WTC11 (cell line): ENCODE results near the gene SYK. TPM values are rescaled to one million over a fixed set of nuclear protein-coding genes. Genes with fewer than 3 reads are reported as not detected.

Experiments used
- ATAC-seq: fragments of 200-7000 bp; cut with Tn5 transposase; 2 replicates; pipeline ENCODE4 v1.10.0; 2021; ENCODE audit warnings: mild to moderate bottlenecking, moderate library complexity
- CTCF ChIA-PET: fragments of 300-600 bp; sonication (Branson Sonifier 250); formaldehyde crosslinking; loops from one replicate; lab custom pipeline; 2021; ENCODE audit warnings: antibody characterized with exemption; lab: Charles Lee
- POLR2A ChIA-PET: fragments of 350-600 bp; sonication (Branson Sonifier 250); formaldehyde crosslinking; loops from one replicate; lab custom pipeline; 2021; ENCODE audit warnings: antibody characterized with exemption; lab: Charles Lee
- DNase-seq: peaks from one replicate; pipeline ENCODE4 v3.0.0; 2021; ENCODE audit warnings: low spot score
- H3K27ac Mint-ChIP-seq: 2 replicates; pipeline ENCODE4 v1.8.0; 2021; ENCODE audit warnings: mixed read lengths
- H3K27me3 Mint-ChIP-seq: 2 replicates; pipeline ENCODE4 v1.8.0; 2021; ENCODE audit warnings: low read depth, mild to moderate bottlenecking, moderate library complexity, mixed read lengths
- H3K36me3 Mint-ChIP-seq: 2 replicates; pipeline ENCODE4 v1.8.0; 2021; ENCODE audit warnings: mixed read lengths
- H3K4me1 Mint-ChIP-seq: 2 replicates; pipeline ENCODE4 v1.8.0; 2022; ENCODE audit warnings: mixed read lengths
- H3K4me3 Mint-ChIP-seq: 2 replicates; pipeline ENCODE4 v1.8.0; 2021; ENCODE audit warnings: mild to moderate bottlenecking, moderate library complexity, mixed read lengths
- H3K9me3 Mint-ChIP-seq: 2 replicates; pipeline ENCODE4 v1.8.0; 2021; ENCODE audit warnings: mixed read lengths
- ATF1 ChIP-seq: sonication (generic); formaldehyde crosslinking; IDR thresholded peaks from 2 replicates; pipeline ENCODE4 v1.8.1; 2023; ENCODE audit warnings: mild to moderate bottlenecking, moderate library complexity, missing genetic modification reagents
- ELF4 ChIP-seq: sonication (generic); formaldehyde crosslinking; IDR thresholded peaks from 2 replicates; pipeline ENCODE4 v1.8.1; 2022; ENCODE audit warnings: low read depth, mild to moderate bottlenecking, moderate library complexity, missing genetic modification reagents
- EMX1 ChIP-seq: fragments of 250-450 bp; sonication (Bioruptor Pico); IDR thresholded peaks from 2 replicates; pipeline ENCODE4 v1.8.0; 2021; ENCODE audit warnings: mild to moderate bottlenecking
- ETV6 ChIP-seq: sonication (generic); formaldehyde crosslinking; IDR thresholded peaks from 2 replicates; pipeline ENCODE4 v1.8.1; 2022; ENCODE audit warnings: mild to moderate bottlenecking, missing genetic modification reagents
- FOXK1 ChIP-seq: sonication (generic); formaldehyde crosslinking; IDR thresholded peaks from 2 replicates; pipeline ENCODE4 v1.8.0; 2022; ENCODE audit warnings: mild to moderate bottlenecking, moderate library complexity, missing genetic modification reagents
- FOXP1 ChIP-seq: sonication (generic); formaldehyde crosslinking; IDR thresholded peaks from 2 replicates; pipeline ENCODE4 v1.8.0; 2022; ENCODE audit warnings: missing genetic modification reagents, mild to moderate bottlenecking, moderate library complexity, borderline replicate concordance
- GABPB1 ChIP-seq: sonication (generic); formaldehyde crosslinking; IDR thresholded peaks from 2 replicates; pipeline ENCODE4 v1.8.1; 2023; ENCODE audit warnings: mild to moderate bottlenecking, missing genetic modification reagents
- JUN ChIP-seq: sonication (generic); formaldehyde crosslinking; IDR thresholded peaks from 2 replicates; pipeline ENCODE4 v1.8.0; 2023; ENCODE audit warnings: mild to moderate bottlenecking, missing genetic modification reagents
- KAT7 ChIP-seq: sonication (generic); formaldehyde crosslinking; IDR thresholded peaks from 2 replicates; pipeline ENCODE4 v1.8.1; 2023; ENCODE audit warnings: missing genetic modification reagents, mild to moderate bottlenecking, borderline replicate concordance
- NFATC4 ChIP-seq: fragments of 250-450 bp; sonication (Bioruptor Pico); IDR thresholded peaks from 2 replicates; pipeline ENCODE4 v1.9.0; 2021; ENCODE audit warnings: mild to moderate bottlenecking
- NR3C1 ChIP-seq: sonication (generic); formaldehyde crosslinking; conservative IDR thresholded peaks from 2 replicates; pipeline ENCODE4 v1.8.1; 2023; ENCODE audit warnings: low read depth, mild to moderate bottlenecking, missing genetic modification reagents
- SMAD3 ChIP-seq: sonication (generic); formaldehyde crosslinking; IDR thresholded peaks from 2 replicates; pipeline ENCODE4 v1.8.0; 2022; ENCODE audit warnings: missing genetic modification reagents, mild to moderate bottlenecking, borderline replicate concordance
- SOX15 ChIP-seq: fragments of 250-450 bp; sonication (Bioruptor Pico); IDR thresholded peaks from 2 replicates; pipeline ENCODE4 v1.9.0; 2021; ENCODE audit warnings: mild to moderate bottlenecking
- ZNF138 ChIP-seq: sonication (generic); formaldehyde crosslinking; conservative IDR thresholded peaks from 2 replicates; pipeline ENCODE4 v1.8.1; 2022; ENCODE audit warnings: mild to moderate bottlenecking, moderate library complexity, missing genetic modification reagents
- ZNF396 ChIP-seq: fragments of 250-450 bp; sonication (Bioruptor Pico); IDR thresholded peaks from 2 replicates; pipeline ENCODE4 v1.8.0; 2021; ENCODE audit warnings: mild to moderate bottlenecking, moderate library complexity, borderline replicate concordance
- ZNF423 ChIP-seq: fragments of 250-450 bp; sonication (Bioruptor Pico); IDR thresholded peaks from 2 replicates; pipeline ENCODE4 v2.1.2; 2022; ENCODE audit warnings: mild to moderate bottlenecking, moderate library complexity
- total RNA-seq: library from RNA; stranded (reverse); gene quantifications from 3 replicates; pipeline ENCODE4 v1.2.3, GENCODE V29; 2021
- TF ChIP-seq, protein P1 (sequence below): sonication (generic); formaldehyde crosslinking; IDR thresholded peaks from 2 replicates; pipeline ENCODE4 v1.8.1; 2022; ENCODE audit warnings: mild to moderate bottlenecking, missing genetic modification reagents, moderate library complexity, borderline replicate concordance
- TF ChIP-seq, protein P2 (sequence below): sonication (generic); formaldehyde crosslinking; IDR thresholded peaks from 2 replicates; pipeline ENCODE4 v1.8.0; 2022; ENCODE audit warnings: mild to moderate bottlenecking, missing genetic modification reagents
- TF ChIP-seq, protein P3 (sequence below): sonication (generic); formaldehyde crosslinking; IDR thresholded peaks from 2 replicates; pipeline ENCODE4 v1.8.0; 2022; ENCODE audit warnings: mild to moderate bottlenecking, missing genetic modification reagents
- TF ChIP-seq, protein P4 (sequence below): sonication (generic); formaldehyde crosslinking; IDR thresholded peaks from 2 replicates; pipeline ENCODE4 v1.8.0; 2022; ENCODE audit warnings: mild to moderate bottlenecking, missing genetic modification reagents
- TF ChIP-seq, protein P5 (sequence below): sonication (generic); formaldehyde crosslinking; IDR thresholded peaks from 2 replicates; pipeline ENCODE4 v1.8.1; 2022; ENCODE audit warnings: low read depth, missing genetic modification reagents, borderline replicate concordance
- TF ChIP-seq, protein P6 (sequence below): sonication (generic); formaldehyde crosslinking; IDR thresholded peaks from 2 replicates; pipeline ENCODE4 v1.8.1; 2023; ENCODE audit warnings: mild to moderate bottlenecking, missing genetic modification reagents
- TF ChIP-seq, protein P7 (sequence below): fragments of 250-450 bp; sonication (Bioruptor Pico); IDR thresholded peaks from 2 replicates; pipeline ENCODE4 v1.8.0; 2021; ENCODE audit warnings: mild to moderate bottlenecking

Gene SYK
- total RNA-seq, 1 experiment from 2014 or later = 7.4 TPM

DNA sequence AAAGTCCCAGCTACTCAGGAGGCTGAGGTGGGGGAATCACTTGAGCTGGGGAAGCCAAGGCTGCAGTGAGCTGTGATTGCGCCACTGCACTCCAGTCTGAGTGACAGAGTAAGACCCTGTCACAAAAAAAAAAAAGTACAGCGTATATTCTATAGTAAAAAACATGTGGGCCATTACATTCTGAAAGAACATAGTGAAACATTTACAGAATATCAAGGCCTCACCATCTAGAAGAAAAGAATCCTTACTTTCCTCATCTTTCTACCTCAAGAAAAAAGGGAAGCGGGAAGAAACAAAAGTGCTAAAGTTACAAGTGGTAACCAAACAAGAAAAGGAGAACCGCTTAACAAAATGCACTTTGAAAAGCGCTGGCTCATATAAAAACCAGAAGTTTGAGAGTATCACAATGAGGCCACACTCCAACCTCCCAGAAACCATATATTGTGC lies 5.7 kb upstream of the SYK start:
- POLR2A ChIA-PET = no interaction called here
- H3K27ac Mint-ChIP-seq = no peak overlapping the region
- H3K4me1 Mint-ChIP-seq = peaks cover 7% of the 10 kb centered on the region
- CTCF ChIA-PET = no interaction called here
- ATAC-seq (no peak), DNase-seq (no peak)
- H3K4me3 Mint-ChIP-seq = no peak overlapping the region
- peaks cover 4% of the 10 kb centered on the region; the same call in 1 of the 2 replicates for H3K36me3 Mint-ChIP-seq
- H3K27me3 Mint-ChIP-seq = peaks cover 25% of the 10 kb centered on the region
- peaks cover 4% of the 10 kb centered on the region for H3K9me3 Mint-ChIP-seq
- TF ChIP-seq GABPB1 (CRISPR knock-in tag) (no peak), NFATC4 (CRISPR knock-in tag) (no peak), ZNF138 (CRISPR knock-in tag) (no peak), ELF4 (CRISPR knock-in tag) (no peak)
- TF ChIP-seq, protein P1, sequence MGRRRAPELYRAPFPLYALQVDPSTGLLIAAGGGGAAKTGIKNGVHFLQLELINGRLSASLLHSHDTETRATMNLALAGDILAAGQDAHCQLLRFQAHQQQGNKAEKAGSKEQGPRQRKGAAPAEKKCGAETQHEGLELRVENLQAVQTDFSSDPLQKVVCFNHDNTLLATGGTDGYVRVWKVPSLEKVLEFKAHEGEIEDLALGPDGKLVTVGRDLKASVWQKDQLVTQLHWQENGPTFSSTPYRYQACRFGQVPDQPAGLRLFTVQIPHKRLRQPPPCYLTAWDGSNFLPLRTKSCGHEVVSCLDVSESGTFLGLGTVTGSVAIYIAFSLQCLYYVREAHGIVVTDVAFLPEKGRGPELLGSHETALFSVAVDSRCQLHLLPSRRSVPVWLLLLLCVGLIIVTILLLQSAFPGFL (CRISPR knock-in tag) = no peak
- TF ChIP-seq, protein P2, sequence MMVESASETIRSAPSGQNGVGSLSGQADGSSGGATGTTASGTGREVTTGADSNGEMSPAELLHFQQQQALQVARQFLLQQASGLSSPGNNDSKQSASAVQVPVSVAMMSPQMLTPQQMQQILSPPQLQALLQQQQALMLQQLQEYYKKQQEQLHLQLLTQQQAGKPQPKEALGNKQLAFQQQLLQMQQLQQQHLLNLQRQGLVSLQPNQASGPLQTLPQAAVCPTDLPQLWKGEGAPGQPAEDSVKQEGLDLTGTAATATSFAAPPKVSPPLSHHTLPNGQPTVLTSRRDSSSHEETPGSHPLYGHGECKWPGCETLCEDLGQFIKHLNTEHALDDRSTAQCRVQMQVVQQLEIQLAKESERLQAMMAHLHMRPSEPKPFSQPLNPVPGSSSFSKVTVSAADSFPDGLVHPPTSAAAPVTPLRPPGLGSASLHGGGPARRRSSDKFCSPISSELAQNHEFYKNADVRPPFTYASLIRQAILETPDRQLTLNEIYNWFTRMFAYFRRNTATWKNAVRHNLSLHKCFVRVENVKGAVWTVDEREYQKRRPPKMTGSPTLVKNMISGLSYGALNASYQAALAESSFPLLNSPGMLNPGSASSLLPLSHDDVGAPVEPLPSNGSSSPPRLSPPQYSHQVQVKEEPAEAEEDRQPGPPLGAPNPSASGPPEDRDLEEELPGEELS = no peak

DNA sequence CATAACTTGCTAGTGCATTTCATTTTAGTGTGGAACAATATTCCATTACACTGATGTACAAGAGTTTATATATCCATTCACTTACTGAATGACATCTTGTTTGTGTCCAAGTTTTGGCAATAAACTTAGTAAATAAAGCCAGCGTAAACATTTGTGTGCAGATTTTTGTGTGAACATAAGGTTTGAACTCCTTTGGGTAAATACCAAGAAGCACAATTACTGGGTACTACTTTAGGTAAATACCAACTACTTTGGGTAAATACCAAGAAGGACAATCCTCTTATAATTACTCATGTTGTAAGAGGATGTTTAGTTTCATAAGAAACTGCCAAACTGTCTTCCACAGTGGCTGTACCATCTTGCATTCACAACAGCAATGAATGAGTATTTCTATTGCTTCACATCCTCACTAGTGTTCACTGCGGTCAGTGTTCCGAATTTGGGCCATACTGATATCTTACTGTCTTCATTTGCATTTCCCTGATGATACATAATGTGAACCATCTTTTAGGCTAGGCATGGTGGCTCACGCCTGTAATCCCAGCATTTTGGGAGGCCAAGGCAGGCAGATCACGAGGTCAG lies 2.3 kb upstream of the SYK start:
- ChIA-PET POLR2A (no interaction called here), CTCF (no interaction called here)
- Mint-ChIP-seq H3K9me3 (no peaks in the 10 kb centered on the region), H3K27ac (no peak overlapping the region), H3K4me3 (no peak overlapping the region), H3K36me3 (no peaks in the 10 kb centered on the region), H3K27me3 (peaks cover 45% of the 10 kb centered on the region), H3K4me1 (peaks cover 10% of the 10 kb centered on the region)
- no peak for TF ChIP-seq ZNF396
- TF ChIP-seq SOX15 (CRISPR knock-in tag) = no peak
- no peak for TF ChIP-seq ETV6 (CRISPR knock-in tag)
- TF ChIP-seq, protein P3, sequence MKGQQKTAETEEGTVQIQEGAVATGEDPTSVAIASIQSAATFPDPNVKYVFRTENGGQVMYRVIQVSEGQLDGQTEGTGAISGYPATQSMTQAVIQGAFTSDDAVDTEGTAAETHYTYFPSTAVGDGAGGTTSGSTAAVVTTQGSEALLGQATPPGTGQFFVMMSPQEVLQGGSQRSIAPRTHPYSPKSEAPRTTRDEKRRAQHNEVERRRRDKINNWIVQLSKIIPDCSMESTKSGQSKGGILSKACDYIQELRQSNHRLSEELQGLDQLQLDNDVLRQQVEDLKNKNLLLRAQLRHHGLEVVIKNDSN (CRISPR knock-in tag) = no peak
- TF ChIP-seq, protein P1 (CRISPR knock-in tag) = no peak
- no peak for DNase-seq
- no peak for ATAC-seq

DNA sequence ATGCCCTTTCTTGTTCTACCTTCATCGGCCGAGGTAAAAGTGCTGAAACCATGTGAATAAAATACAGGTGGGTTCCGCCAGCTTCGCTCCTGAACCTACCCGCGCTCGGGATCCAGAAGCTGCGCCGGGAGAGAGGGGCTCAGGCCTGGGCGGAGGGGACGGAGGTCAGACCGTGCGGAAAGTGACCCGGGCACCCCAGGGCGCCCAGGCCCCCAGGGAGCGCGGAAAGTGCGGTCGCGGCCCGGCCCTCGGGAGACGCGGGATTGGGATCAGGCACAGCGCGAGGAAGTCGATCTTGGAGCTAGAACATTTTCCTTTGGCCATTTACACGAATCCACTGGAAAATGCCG lies 329 bp downstream of the SYK start:
- DNase-seq (no peak), ATAC-seq (no peak; the same call in 1 of the 2 replicates)
- no peaks in the 10 kb centered on the region for H3K9me3 Mint-ChIP-seq
- H3K4me3 Mint-ChIP-seq = peak overlapping the region; percentile 89
- POLR2A ChIA-PET = no interaction called here
- CTCF ChIA-PET = no interaction called here
- H3K4me1 Mint-ChIP-seq = peaks cover 12% of the 10 kb centered on the region
- no peaks in the 10 kb centered on the region for H3K36me3 Mint-ChIP-seq
- peaks cover 42% of the 10 kb centered on the region for H3K27me3 Mint-ChIP-seq
- no peak overlapping the region for H3K27ac Mint-ChIP-seq
- TF ChIP-seq ZNF423 (peak; percentile 95), KAT7 (CRISPR knock-in tag) (no peak; the same call in 1 of the 2 replicates), ATF1 (CRISPR knock-in tag) (no peak), NR3C1 (CRISPR knock-in tag) (no peak), FOXK1 (CRISPR knock-in tag) (no peak), JUN (no peak), SOX15 (CRISPR knock-in tag) (no peak), EMX1 (CRISPR knock-in tag) (no peak), FOXP1 (CRISPR knock-in tag) (0 out of 2 replicates have a peak, but pooled peaks have one; percentile 4), SMAD3 (CRISPR knock-in tag) (no peak)
- TF ChIP-seq, protein P4, sequence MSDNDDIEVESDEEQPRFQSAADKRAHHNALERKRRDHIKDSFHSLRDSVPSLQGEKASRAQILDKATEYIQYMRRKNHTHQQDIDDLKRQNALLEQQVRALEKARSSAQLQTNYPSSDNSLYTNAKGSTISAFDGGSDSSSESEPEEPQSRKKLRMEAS (CRISPR knock-in tag) = no peak
- TF ChIP-seq, protein P5, sequence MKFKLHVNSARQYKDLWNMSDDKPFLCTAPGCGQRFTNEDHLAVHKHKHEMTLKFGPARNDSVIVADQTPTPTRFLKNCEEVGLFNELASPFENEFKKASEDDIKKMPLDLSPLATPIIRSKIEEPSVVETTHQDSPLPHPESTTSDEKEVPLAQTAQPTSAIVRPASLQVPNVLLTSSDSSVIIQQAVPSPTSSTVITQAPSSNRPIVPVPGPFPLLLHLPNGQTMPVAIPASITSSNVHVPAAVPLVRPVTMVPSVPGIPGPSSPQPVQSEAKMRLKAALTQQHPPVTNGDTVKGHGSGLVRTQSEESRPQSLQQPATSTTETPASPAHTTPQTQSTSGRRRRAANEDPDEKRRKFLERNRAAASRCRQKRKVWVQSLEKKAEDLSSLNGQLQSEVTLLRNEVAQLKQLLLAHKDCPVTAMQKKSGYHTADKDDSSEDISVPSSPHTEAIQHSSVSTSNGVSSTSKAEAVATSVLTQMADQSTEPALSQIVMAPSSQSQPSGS = no peak
- TF ChIP-seq, protein P6, sequence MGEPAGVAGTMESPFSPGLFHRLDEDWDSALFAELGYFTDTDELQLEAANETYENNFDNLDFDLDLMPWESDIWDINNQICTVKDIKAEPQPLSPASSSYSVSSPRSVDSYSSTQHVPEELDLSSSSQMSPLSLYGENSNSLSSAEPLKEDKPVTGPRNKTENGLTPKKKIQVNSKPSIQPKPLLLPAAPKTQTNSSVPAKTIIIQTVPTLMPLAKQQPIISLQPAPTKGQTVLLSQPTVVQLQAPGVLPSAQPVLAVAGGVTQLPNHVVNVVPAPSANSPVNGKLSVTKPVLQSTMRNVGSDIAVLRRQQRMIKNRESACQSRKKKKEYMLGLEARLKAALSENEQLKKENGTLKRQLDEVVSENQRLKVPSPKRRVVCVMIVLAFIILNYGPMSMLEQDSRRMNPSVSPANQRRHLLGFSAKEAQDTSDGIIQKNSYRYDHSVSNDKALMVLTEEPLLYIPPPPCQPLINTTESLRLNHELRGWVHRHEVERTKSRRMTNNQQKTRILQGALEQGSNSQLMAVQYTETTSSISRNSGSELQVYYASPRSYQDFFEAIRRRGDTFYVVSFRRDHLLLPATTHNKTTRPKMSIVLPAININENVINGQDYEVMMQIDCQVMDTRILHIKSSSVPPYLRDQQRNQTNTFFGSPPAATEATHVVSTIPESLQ (CRISPR knock-in tag) = no peak
- TF ChIP-seq, protein P7, sequence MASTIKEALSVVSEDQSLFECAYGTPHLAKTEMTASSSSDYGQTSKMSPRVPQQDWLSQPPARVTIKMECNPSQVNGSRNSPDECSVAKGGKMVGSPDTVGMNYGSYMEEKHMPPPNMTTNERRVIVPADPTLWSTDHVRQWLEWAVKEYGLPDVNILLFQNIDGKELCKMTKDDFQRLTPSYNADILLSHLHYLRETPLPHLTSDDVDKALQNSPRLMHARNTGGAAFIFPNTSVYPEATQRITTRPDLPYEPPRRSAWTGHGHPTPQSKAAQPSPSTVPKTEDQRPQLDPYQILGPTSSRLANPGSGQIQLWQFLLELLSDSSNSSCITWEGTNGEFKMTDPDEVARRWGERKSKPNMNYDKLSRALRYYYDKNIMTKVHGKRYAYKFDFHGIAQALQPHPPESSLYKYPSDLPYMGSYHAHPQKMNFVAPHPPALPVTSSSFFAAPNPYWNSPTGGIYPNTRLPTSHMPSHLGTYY (CRISPR knock-in tag) = no peak
